HepG2 (cell line): ENCODE data around the gene CRYBA2. TPM values are rescaled to one million over a fixed set of nuclear protein-coding genes. Genes with fewer than 3 reads are reported as not detected.
A peak's percentile ranks its signal among the peaks of the same experiment; 100 is the strongest.

ENCODE experiments used
- ARNT ChIP-seq: fragments of 450-650 bp; IDR thresholded peaks from 2 replicates; pipeline ENCODE4 v1.6.1; 2017
- CHD4 ChIP-seq: fragments of 200-600 bp; sonication (generic); IDR thresholded peaks from 2 replicates; pipeline ENCODE4 v1.7.0; 2017; ENCODE audit warnings: mild to moderate bottlenecking, low read length, borderline replicate concordance
- FOXM1 ChIP-seq: sonication (generic); formaldehyde crosslinking; IDR thresholded peaks from 2 replicates; pipeline ENCODE4 v1.5.0; 2020; ENCODE audit warnings: missing genetic modification reagents
- GZF1 ChIP-seq: sonication (generic); formaldehyde crosslinking; IDR thresholded peaks from 2 replicates; pipeline ENCODE4 v1.5.1; 2020; ENCODE audit warnings: mild to moderate bottlenecking, missing genetic modification reagents
- ISL2 ChIP-seq: sonication (generic); formaldehyde crosslinking; IDR thresholded peaks from 2 replicates; pipeline ENCODE4 v1.5.0; 2020; ENCODE audit warnings: missing genetic modification reagents
- NR2C2 ChIP-seq: sonication (generic); formaldehyde crosslinking; IDR thresholded peaks from 2 replicates; pipeline ENCODE4 v1.4.0; 2020; ENCODE audit warnings: missing genetic modification reagents, mild to moderate bottlenecking, moderate library complexity, borderline replicate concordance
- PHF20 ChIP-seq: sonication (generic); formaldehyde crosslinking; IDR thresholded peaks from 2 replicates; pipeline ENCODE4 v1.5.0; 2020; ENCODE audit warnings: mild to moderate bottlenecking, missing genetic modification reagents
- SAP130 ChIP-seq: IDR thresholded peaks from 2 replicates; pipeline ENCODE4 v1.6.1; 2016; ENCODE audit warnings: low read depth
- SKI ChIP-seq: fragments of 450-650 bp; IDR thresholded peaks from one replicate; pipeline ENCODE4 v1.6.1; 2018; ENCODE audit warnings: mild to moderate bottlenecking; ENCODE audit not compliant: partially characterized antibody
- SNAI1 ChIP-seq: sonication (generic); formaldehyde crosslinking; IDR thresholded peaks from 2 replicates; pipeline ENCODE4 v1.5.0; 2020; ENCODE audit warnings: mild to moderate bottlenecking, missing genetic modification reagents, borderline replicate concordance
- SNRNP70 ChIP-seq: fragments of 200-400 bp; formaldehyde crosslinking; IDR thresholded peaks from 2 replicates; pipeline ENCODE4 v1.6.1; 2017; ENCODE audit warnings: mild to moderate bottlenecking, low read depth, low read length, moderate library complexity
- WIZ ChIP-seq: sonication (generic); formaldehyde crosslinking; IDR thresholded peaks from 2 replicates; pipeline ENCODE4 v1.5.1; 2020; ENCODE audit warnings: mild to moderate bottlenecking, missing genetic modification reagents
- ZBTB3 ChIP-seq: sonication (generic); formaldehyde crosslinking; IDR thresholded peaks from 2 replicates; pipeline ENCODE4 v1.4.0; 2020; ENCODE audit warnings: low read depth, mild to moderate bottlenecking, moderate library complexity, missing genetic modification reagents, borderline replicate concordance
- ZBTB8A ChIP-seq: sonication (generic); formaldehyde crosslinking; IDR thresholded peaks from 2 replicates; pipeline ENCODE4 v1.4.0; 2020; ENCODE audit warnings: mild to moderate bottlenecking, low read depth, missing genetic modification reagents, borderline replicate concordance
- ZNF3 ChIP-seq: IDR thresholded peaks from 2 replicates; pipeline ENCODE4 v1.7.0; 2017; ENCODE audit warnings: inconsistent platforms
- ZNF484 ChIP-seq: sonication (generic); formaldehyde crosslinking; IDR thresholded peaks from 2 replicates; pipeline ENCODE4 v1.5.1; 2020; ENCODE audit warnings: mild to moderate bottlenecking, low read depth, missing genetic modification reagents, borderline replicate concordance
- ZNF773 ChIP-seq: sonication (generic); formaldehyde crosslinking; IDR thresholded peaks from 2 replicates; pipeline ENCODE4 v1.4.0; 2020; ENCODE audit warnings: missing genetic modification reagents, borderline replicate concordance
- ZSCAN25 ChIP-seq: sonication (generic); formaldehyde crosslinking; IDR thresholded peaks from 2 replicates; pipeline ENCODE4 v1.8.0; 2022; ENCODE audit warnings: mild to moderate bottlenecking, missing genetic modification reagents
- polyA plus RNA-seq, 8 experiments: library from polyadenylated mRNA; depleted of rRNA in 3 of 8; stranded (reverse) in 7 of 8; unstranded in 1 of 8; fragments of >200 nt; fragmentation: Illumina TruSeq in 4 of 8; extraction: Trizol in 4 of 8; gene quantifications; 2 replicates each; pipeline versions ENCODE4 v1.2.1 to v1.2.3, GENCODE V29; 2011 to 2016; ENCODE audit warnings: low read depth in 4 of 8, missing spikeins in 1 of 8, mixed read lengths in 1 of 8; ENCODE audit not compliant: insufficient read depth in 1 of 8
- total RNA-seq, 5 experiments: library from RNA; depleted of rRNA; stranded (reverse); fragments of >200 nt; fragmentation: Illumina TruSeq; extraction: Trizol; gene quantifications; 2 replicates each; pipeline ENCODE4 v1.2.3, GENCODE V29; 2016; ENCODE audit warnings: low read depth in 1 of 5
- TF ChIP-seq, protein P1 (sequence below): sonication (generic); formaldehyde crosslinking; IDR thresholded peaks from 2 replicates; pipeline ENCODE4 v1.5.1; 2020; ENCODE audit warnings: mild to moderate bottlenecking, missing genetic modification reagents
- TF ChIP-seq, protein P2 (sequence below): sonication (generic); formaldehyde crosslinking; IDR thresholded peaks from 2 replicates; pipeline ENCODE4 v1.4.0; 2020; ENCODE audit warnings: missing genetic modification reagents, low read depth, mild to moderate bottlenecking, borderline replicate concordance
- TF ChIP-seq, protein P3 (sequence below): sonication (generic); formaldehyde crosslinking; IDR thresholded peaks from 2 replicates; pipeline ENCODE4 v1.8.0; 2022; ENCODE audit warnings: missing genetic modification reagents, mild to moderate bottlenecking, moderate library complexity, borderline replicate concordance
- TF ChIP-seq, protein P4 (sequence below): sonication (generic); formaldehyde crosslinking; IDR thresholded peaks from 2 replicates; pipeline ENCODE4 v1.5.0; 2020; ENCODE audit warnings: mild to moderate bottlenecking, missing genetic modification reagents

Gene CRYBA2
- total and polyA plus RNA-seq, 2 of the 13 experiments (the other 11 are each of a cell fraction or from before 2014, with no cell fraction given), result not detected

DNA sequence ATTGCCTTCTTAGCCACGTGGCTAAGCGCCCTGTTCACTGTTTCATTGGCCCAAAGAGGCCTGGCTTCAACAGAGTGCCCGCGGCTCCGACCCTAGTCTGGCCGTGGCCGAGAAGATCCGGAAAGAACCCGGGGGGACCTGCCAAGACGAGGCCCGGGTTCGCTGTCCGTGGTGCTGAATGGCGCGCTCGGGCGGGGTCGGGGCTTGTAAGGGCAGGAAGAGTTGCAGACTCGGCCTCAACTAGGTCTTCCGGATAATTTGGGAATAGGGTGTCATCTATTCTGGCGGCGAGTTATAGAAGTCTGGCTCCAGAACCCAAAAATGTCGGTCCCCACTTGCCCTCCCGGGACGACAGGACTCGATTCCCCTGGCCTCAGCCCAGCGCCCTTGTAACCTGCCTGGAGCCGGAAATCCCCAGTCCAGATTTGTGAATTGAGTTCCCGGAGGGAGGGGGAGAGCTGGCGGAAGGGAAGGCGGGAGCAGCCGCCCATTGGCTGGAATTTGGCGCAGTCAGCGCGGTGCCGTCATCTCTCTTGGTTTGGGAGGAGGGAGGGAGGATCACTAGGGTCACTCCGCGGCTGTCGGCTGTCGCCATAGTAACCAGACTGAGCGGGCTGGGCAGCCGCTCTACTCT, 30.2 kb downstream of the CRYBA2 start (continued):
- TF ChIP-seq, protein P1, sequence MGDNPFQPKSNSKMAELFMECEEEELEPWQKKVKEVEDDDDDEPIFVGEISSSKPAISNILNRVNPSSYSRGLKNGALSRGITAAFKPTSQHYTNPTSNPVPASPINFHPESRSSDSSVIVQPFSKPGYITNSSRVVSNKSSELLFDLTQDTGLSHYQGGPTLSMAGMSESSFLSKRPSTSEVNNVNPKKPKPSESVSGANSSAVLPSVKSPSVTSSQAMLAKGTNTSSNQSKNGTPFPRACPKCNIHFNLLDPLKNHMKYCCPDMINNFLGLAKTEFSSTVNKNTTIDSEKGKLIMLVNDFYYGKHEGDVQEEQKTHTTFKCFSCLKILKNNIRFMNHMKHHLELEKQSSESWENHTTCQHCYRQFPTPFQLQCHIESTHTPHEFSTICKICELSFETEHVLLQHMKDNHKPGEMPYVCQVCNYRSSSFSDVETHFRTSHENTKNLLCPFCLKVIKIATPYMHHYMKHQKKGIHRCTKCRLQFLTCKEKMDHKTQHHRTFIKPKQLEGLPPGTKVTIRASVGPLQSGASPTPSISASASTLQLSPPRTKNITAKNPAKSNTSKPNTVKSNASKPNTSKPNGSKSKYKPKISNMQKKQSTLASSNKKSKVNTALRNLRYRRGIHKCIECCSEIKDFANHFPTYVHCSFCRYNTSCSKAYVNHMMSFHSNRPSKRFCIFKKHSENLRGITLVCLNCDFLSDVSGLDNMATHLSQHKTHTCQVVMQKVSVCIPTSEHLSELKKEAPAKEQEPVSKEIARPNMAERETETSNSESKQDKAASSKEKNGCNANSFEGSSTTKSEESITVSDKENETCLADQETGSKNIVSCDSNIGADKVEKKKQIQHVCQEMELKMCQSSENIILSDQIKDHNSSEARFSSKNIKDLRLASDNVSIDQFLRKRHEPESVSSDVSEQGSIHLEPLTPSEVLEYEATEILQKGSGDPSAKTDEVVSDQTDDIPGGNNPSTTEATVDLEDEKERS (CRISPR knock-in tag), result no peak
- TF ChIP-seq CHD4 (no peak), ZNF773 (CRISPR knock-in tag) (peak; percentile 80; the same call in 1 of the 2 replicates), SAP130 (CRISPR knock-in tag) (peak; percentile 71), SKI (no peak), SNRNP70 (no peak), GZF1 (CRISPR knock-in tag) (0 out of 2 replicates have a peak, but pooled peaks have one; percentile 33), FOXM1 (CRISPR knock-in tag) (peak; percentile 40; the same call in 1 of the 2 replicates), NR2C2 (CRISPR knock-in tag) (no peak), ZBTB8A (CRISPR knock-in tag) (no peak), ARNT (no peak), ZBTB3 (CRISPR knock-in tag) (no peak; the same call in 1 of the 2 replicates), WIZ (peak; percentile 97; the same call in 1 of the 2 replicates), PHF20 (CRISPR knock-in tag) (peak; percentile 47; the same call in 1 of the 2 replicates), ISL2 (CRISPR knock-in tag) (peak; percentile 69; the same call in 1 of the 2 replicates), ZNF3 (CRISPR knock-in tag) (peak; percentile 69; the same call in 1 of the 2 replicates), ZNF484 (CRISPR knock-in tag) (0 out of 2 replicates have a peak, but pooled peaks have one; percentile 39), SNAI1 (CRISPR knock-in tag) (peak; percentile 86; the same call in 1 of the 2 replicates), ZSCAN25 (CRISPR knock-in tag) (peak; percentile 57; the same call in 1 of the 2 replicates)
- TF ChIP-seq, protein P2, sequence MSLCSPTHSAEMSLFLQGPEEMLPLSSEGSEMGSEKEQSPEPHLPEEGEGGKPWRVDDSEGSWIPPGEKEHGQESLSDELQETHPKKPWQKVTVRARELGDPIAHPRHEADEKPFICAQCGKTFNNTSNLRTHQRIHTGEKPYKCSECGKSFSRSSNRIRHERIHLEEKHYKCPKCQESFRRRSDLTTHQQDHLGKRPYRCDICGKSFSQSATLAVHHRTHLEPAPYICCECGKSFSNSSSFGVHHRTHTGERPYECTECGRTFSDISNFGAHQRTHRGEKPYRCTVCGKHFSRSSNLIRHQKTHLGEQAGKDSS, result no peak; the same call in 1 of the 2 replicates
- TF ChIP-seq, protein P3, sequence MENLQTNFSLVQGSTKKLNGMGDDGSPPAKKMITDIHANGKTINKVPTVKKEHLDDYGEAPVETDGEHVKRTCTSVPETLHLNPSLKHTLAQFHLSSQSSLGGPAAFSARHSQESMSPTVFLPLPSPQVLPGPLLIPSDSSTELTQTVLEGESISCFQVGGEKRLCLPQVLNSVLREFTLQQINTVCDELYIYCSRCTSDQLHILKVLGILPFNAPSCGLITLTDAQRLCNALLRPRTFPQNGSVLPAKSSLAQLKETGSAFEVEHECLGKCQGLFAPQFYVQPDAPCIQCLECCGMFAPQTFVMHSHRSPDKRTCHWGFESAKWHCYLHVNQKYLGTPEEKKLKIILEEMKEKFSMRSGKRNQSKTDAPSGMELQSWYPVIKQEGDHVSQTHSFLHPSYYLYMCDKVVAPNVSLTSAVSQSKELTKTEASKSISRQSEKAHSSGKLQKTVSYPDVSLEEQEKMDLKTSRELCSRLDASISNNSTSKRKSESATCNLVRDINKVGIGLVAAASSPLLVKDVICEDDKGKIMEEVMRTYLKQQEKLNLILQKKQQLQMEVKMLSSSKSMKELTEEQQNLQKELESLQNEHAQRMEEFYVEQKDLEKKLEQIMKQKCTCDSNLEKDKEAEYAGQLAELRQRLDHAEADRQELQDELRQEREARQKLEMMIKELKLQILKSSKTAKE, result 0 out of 2 replicates have a peak, but pooled peaks have one; percentile 16
- TF ChIP-seq, protein P4, sequence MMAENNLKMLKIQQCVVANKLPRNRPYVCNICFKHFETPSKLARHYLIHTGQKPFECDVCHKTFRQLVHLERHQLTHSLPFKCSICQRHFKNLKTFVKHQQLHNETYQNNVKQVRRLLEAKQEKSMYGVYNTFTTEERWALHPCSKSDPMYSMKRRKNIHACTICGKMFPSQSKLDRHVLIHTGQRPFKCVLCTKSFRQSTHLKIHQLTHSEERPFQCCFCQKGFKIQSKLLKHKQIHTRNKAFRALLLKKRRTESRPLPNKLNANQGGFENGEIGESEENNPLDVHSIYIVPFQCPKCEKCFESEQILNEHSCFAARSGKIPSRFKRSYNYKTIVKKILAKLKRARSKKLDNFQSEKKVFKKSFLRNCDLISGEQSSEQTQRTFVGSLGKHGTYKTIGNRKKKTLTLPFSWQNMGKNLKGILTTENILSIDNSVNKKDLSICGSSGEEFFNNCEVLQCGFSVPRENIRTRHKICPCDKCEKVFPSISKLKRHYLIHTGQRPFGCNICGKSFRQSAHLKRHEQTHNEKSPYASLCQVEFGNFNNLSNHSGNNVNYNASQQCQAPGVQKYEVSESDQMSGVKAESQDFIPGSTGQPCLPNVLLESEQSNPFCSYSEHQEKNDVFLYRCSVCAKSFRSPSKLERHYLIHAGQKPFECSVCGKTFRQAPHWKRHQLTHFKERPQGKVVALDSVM, result 0 out of 2 replicates have a peak, but pooled peaks have one; percentile 10
